H1 (cell line): ENCODE data around the gene PIK3R1. TPM values are rescaled to one million over a fixed set of nuclear protein-coding genes. Genes with fewer than 3 reads are reported as not detected.

Experiments used
- CTCF ChIA-PET: fragments of 300-600 bp; sonication (Branson Sonifier 250); formaldehyde crosslinking; loops from one replicate; lab custom pipeline; 2021; ENCODE audit not compliant: partially characterized antibody; lab: Charles Lee
- POLR2A ChIA-PET: fragments of 300-600 bp; sonication (Branson Sonifier 250); formaldehyde crosslinking; loops from one replicate; lab custom pipeline; 2021; ENCODE audit warnings: inconsistent platforms; ENCODE audit not compliant: partially characterized antibody; lab: Charles Lee
- DNase-seq, 2 experiments: peaks; one replicate each; pipeline versions ENCODE4 v3.0.0 to v3.0.0-alpha.2; 2010 to 2022; ENCODE audit warnings: low spot score in 2 of 2, low read depth in 1 of 2, mixed read lengths in 1 of 2
- FAIRE-seq: peaks from 2 replicates; lab custom pipeline; 2011; peaks lifted over from hg19 to GRCh38; lab: Jason Lieb, UNC
- H2AFZ ChIP-seq: 2 replicates; pipeline ENCODE4 v1.8.1; 2012; ENCODE audit warnings: low read length, inconsistent platforms
- H2AK5ac ChIP-seq: 2 replicates; pipeline ENCODE4 v1.6.1; 2013; ENCODE audit warnings: low read depth, low read length
- H2BK120ac ChIP-seq: replicated peaks from 2 replicates; pipeline ENCODE3; 2013; ENCODE audit warnings: low read depth, low read length, inconsistent platforms
- H2BK12ac ChIP-seq: 2 replicates; pipeline ENCODE4 v1.6.1; 2013; ENCODE audit warnings: low read depth, low read length
- H2BK15ac ChIP-seq: 2 replicates; pipeline ENCODE4 v1.6.1; 2013; ENCODE audit warnings: low read length
- H2BK20ac ChIP-seq: 2 replicates; pipeline ENCODE4 v1.6.1; 2013; ENCODE audit warnings: low read length
- H2BK5ac ChIP-seq: 2 replicates; pipeline ENCODE4 v1.6.1; 2013; ENCODE audit warnings: low read depth, low read length
- H3K14ac ChIP-seq: 2 replicates; pipeline ENCODE4 v1.6.1; 2013; ENCODE audit warnings: inconsistent platforms; ENCODE audit not compliant: insufficient read length
- H3K18ac ChIP-seq: 2 replicates; pipeline ENCODE4 v1.6.1; 2013; ENCODE audit warnings: low read length; ENCODE audit errors: extremely low read depth
- H3K23ac ChIP-seq: 2 replicates; pipeline ENCODE4 v1.6.1; 2013; ENCODE audit warnings: inconsistent platforms; ENCODE audit not compliant: insufficient read length
- H3K23me2 ChIP-seq: 2 replicates; pipeline ENCODE4 v1.6.1; 2013; ENCODE audit warnings: low read depth, low read length
- H3K27ac ChIP-seq: 2 replicates; pipeline ENCODE4 v1.6.1; 2011; ENCODE audit warnings: low read depth, low read length, inconsistent platforms
- H3K27me3 ChIP-seq, 4 experiments: replicated peaks in 1 of 4; 1 replicate in 1 of 4; 2 replicates in 3 of 4; pipeline versions ENCODE4 v1.6.1 to v1.8.1; 2011 to 2013; ENCODE audit warnings: low read length in 3 of 4, mild to moderate bottlenecking in 3 of 4, inconsistent platforms in 2 of 4, mixed read lengths in 2 of 4, moderate library complexity in 1 of 4; ENCODE audit not compliant: control insufficient read depth in 3 of 4, insufficient read depth in 3 of 4; ENCODE audit errors: extremely low read depth in 1 of 4
- H3K36me3 ChIP-seq, 4 experiments: 2 replicates each; pipeline versions ENCODE4 v1.6.1 to v1.8.1; 2011 to 2013; ENCODE audit warnings: mild to moderate bottlenecking in 4 of 4, low read length in 3 of 4, moderate library complexity in 2 of 4, control low read depth in 1 of 4, inconsistent platforms in 1 of 4; ENCODE audit not compliant: insufficient read depth in 4 of 4, control insufficient read depth in 2 of 4
- H3K4ac ChIP-seq: replicated peaks from 2 replicates; pipeline ENCODE3; 2013; ENCODE audit warnings: low read length, low read depth, mixed read lengths, inconsistent platforms; ENCODE audit not compliant: insufficient read length
- H3K4me1 ChIP-seq, 4 experiments: replicated peaks in 1 of 4; 1 replicate in 1 of 4; 2 replicates in 3 of 4; pipeline versions ENCODE4 v1.6.1 to v1.8.1; 2011 to 2013; ENCODE audit warnings: low read length in 3 of 4, inconsistent platforms in 2 of 4, mixed read lengths in 1 of 4; ENCODE audit not compliant: insufficient read depth in 4 of 4, control insufficient read depth in 3 of 4
- H3K4me2 ChIP-seq, 2 experiments: 2 replicates each; pipeline versions ENCODE4 v1.6.1 to v1.8.1; 2011 to 2013; ENCODE audit warnings: low read depth in 2 of 2, low read length in 2 of 2, control low read depth in 1 of 2, inconsistent platforms in 1 of 2, mild to moderate bottlenecking in 1 of 2; ENCODE audit not compliant: insufficient read depth in 1 of 2
- H3K4me3 ChIP-seq, 4 experiments: fragments of 200-600, 300-600 bp in 1 of 4; sonication (generic), shearing (Covaris generic), sonication (Bioruptor Twin) in 1 of 4; 2 replicates each; pipeline versions ENCODE4 v1.5.1 to v1.8.1; 2011 to 2016; ENCODE audit warnings: low read length in 4 of 4, low read depth in 3 of 4, control low read depth in 2 of 4, inconsistent platforms in 2 of 4, mild to moderate bottlenecking in 2 of 4, mixed read lengths in 1 of 4, moderate library complexity in 1 of 4; ENCODE audit not compliant: insufficient read depth in 2 of 4; ENCODE audit errors: extremely low read depth in 1 of 4
- H3K56ac ChIP-seq: replicated peaks from 2 replicates; pipeline ENCODE3; 2013; ENCODE audit warnings: low read depth, mild to moderate bottlenecking, mixed read lengths, low read length, inconsistent platforms; ENCODE audit not compliant: insufficient read length
- H3K79me1 ChIP-seq: 2 replicates; pipeline ENCODE4 v1.6.1; 2013; ENCODE audit warnings: low read depth, low read length, control low read depth
- H3K79me2 ChIP-seq, 2 experiments: 2 replicates each; pipeline versions ENCODE4 v1.6.1 to v1.8.1; 2012 to 2013; ENCODE audit warnings: low read length in 2 of 2, mild to moderate bottlenecking in 2 of 2, inconsistent platforms in 1 of 2; ENCODE audit not compliant: insufficient read depth in 2 of 2, control insufficient read depth in 1 of 2
- H3K9ac ChIP-seq, 4 experiments: replicated peaks in 1 of 4; 1 replicate in 1 of 4; 2 replicates in 3 of 4; pipeline versions ENCODE4 v1.6.1 to v1.8.1; 2011 to 2013; ENCODE audit warnings: low read depth in 3 of 4, low read length in 3 of 4, control low read depth in 2 of 4, mild to moderate bottlenecking in 2 of 4, moderate library complexity in 2 of 4, inconsistent platforms in 1 of 4; ENCODE audit errors: extremely low read depth in 1 of 4
- H3K9me3 ChIP-seq, 2 experiments: 2 replicates each; pipeline versions ENCODE4 v1.6.1 to v1.8.1; 2012 to 2013; ENCODE audit warnings: mild to moderate bottlenecking in 2 of 2, moderate library complexity in 2 of 2, control low read depth in 1 of 2, inconsistent platforms in 1 of 2, low read depth in 1 of 2, low read length in 1 of 2, mixed read lengths in 1 of 2; ENCODE audit not compliant: insufficient read depth in 2 of 2
- H4K20me1 ChIP-seq, 2 experiments: replicated peaks in 1 of 2; 2 replicates each; pipeline versions ENCODE3 to v1.8.1; 2011 to 2013; ENCODE audit warnings: inconsistent platforms in 2 of 2, low read length in 2 of 2, mild to moderate bottlenecking in 1 of 2; ENCODE audit not compliant: insufficient read depth in 2 of 2, control insufficient read depth in 1 of 2
- H4K5ac ChIP-seq: 2 replicates; pipeline ENCODE4 v1.6.1; 2013; ENCODE audit warnings: low read length, low read depth, mixed read lengths, inconsistent platforms; ENCODE audit not compliant: insufficient read length
- H4K8ac ChIP-seq: 2 replicates; pipeline ENCODE4 v1.8.0; 2013; ENCODE audit warnings: mild to moderate bottlenecking, moderate library complexity, low read length, inconsistent platforms; ENCODE audit not compliant: insufficient read depth; ENCODE audit errors: extremely low read depth
- H4K91ac ChIP-seq: replicated peaks from 2 replicates; pipeline ENCODE3; 2013; ENCODE audit warnings: low read length, mixed read lengths, inconsistent platforms; ENCODE audit not compliant: insufficient read length
- E2F6 ChIP-seq: IDR thresholded peaks from 2 replicates; pipeline ENCODE4 v1.6.1; 2012; ENCODE audit warnings: inconsistent platforms
- HDAC2 ChIP-seq, 2 experiments: fragments of 300-600 bp in 1 of 2; sonication (generic) in 1 of 2; IDR thresholded peaks; 2 replicates each; pipeline ENCODE4 v1.6.1; 2011 to 2012; ENCODE audit warnings: low read depth in 2 of 2, low read length in 2 of 2, mild to moderate bottlenecking in 2 of 2, moderate library complexity in 2 of 2, borderline replicate concordance in 1 of 2, inconsistent platforms in 1 of 2
- KDM5A ChIP-seq: fragments of 200-600 bp; IDR thresholded peaks from 2 replicates; pipeline ENCODE4 v1.7.1; 2012; ENCODE audit warnings: mild to moderate bottlenecking, low read length, inconsistent platforms, mixed read lengths
- TCF12 ChIP-seq: IDR thresholded peaks from 2 replicates; pipeline ENCODE4 v1.6.1; 2011; ENCODE audit warnings: low read depth, mild to moderate bottlenecking, low read length
- WGBS, 2 experiments: shearing (Covaris generic) in 1 of 2; methylation state at CpG; one replicate each; pipeline versions ENCODE4 v1.1.6 to v1.1.7; 2013 to 2015; ENCODE audit warnings: low lambda C conversion rate in 2 of 2, mixed read lengths in 2 of 2, inconsistent platforms in 1 of 2, low coverage in 1 of 2, missing lambda C conversion rate in 1 of 2; ENCODE audit not compliant: insufficient replicate concordance in 2 of 2, insufficient coverage in 1 of 2, insufficient read length in 1 of 2; ENCODE audit errors: extremely low coverage in 1 of 2, missing lambda C conversion rate in 1 of 2; 5-methylcytosine and 5-hydroxymethylcytosine counted together
- polyA plus RNA-seq, 7 experiments: library from polyadenylated mRNA; depleted of rRNA in 3 of 7; stranded (reverse) in 5 of 7; unstranded in 2 of 7; fragments of >200 nt in 5 of 7; fragments of 200-250 nt in 2 of 7; gene quantifications; 1 replicate in 5 of 7; 2 replicates in 1 of 7; 4 replicates in 1 of 7; pipeline versions ENCODE4 v1.2.1 to v1.2.3, GENCODE V29; 2011 to 2013; ENCODE audit warnings: missing spikeins in 2 of 7, mixed read lengths in 2 of 7
- total RNA-seq: library from RNA; stranded (reverse); fragmentation: NEBNext Ultra II Directional; extraction: Animal tissue kit (Norgen Biotek cat#: 25700); gene quantifications from 2 replicates; pipeline ENCODE4 v1.2.1, GENCODE V29; 2021

PIK3R1 gene
- total and polyA plus RNA-seq, 2 of the 8 experiments (the other 6 are each of a cell fraction or from before 2014, with no cell fraction given) = 2.3 to 13.7 TPM

GRCh38 chr5:68222310-68222709, 6.8 kb downstream of the PIK3R1 start:
- TF ChIP-seq KDM5A = no peak
- no peak for TF ChIP-seq E2F6
- TF ChIP-seq HDAC2 (IDR thresholded peaks at IDR 0.05; ENCODE audit: borderline replicate concordance in 1 of 2, low read depth in 2 of 2, low read length in 2 of 2) = no peak
- no peak for TF ChIP-seq TCF12
- peaks cover 0 to 7% (median 0%) of the 10 kb centered on the region in 4 experiments; a peak in 1 of 8 replicates for H3K36me3 ChIP-seq
- H2BK120ac ChIP-seq = no peak overlapping the region
- no peaks in the 10 kb centered on the region; a peak in 1 of 4 replicates for H3K9me3 ChIP-seq
- H3K4me2 ChIP-seq = no peak overlapping the region
- H3K4me3 ChIP-seq = no peak overlapping the region
- H3K27me3 ChIP-seq = peaks cover 0 to 6% (median 4%) of the 10 kb centered on the region in 4 experiments; a peak in 4 of 7 replicates
- H3K14ac ChIP-seq = no peak overlapping the region
- H2BK20ac ChIP-seq = no peak overlapping the region
- DNase-seq (no peak), FAIRE-seq (no peak)
- H2AFZ ChIP-seq = no peak overlapping the region
- no peak overlapping the region for H3K9ac ChIP-seq
- H3K27ac ChIP-seq = no peak overlapping the region
- WGBS, 2 experiments = 96% methylated on average over 3 of the region's 3 CpGs; no CpG with 5 or more reads in 1 of the 2 experiments
- no peak overlapping the region for H2AK5ac ChIP-seq
- H3K56ac ChIP-seq = no peak overlapping the region
- H2BK12ac ChIP-seq = no peak overlapping the region
- H2BK5ac ChIP-seq = no peak overlapping the region
- no peak overlapping the region for H4K8ac ChIP-seq
- H3K79me1 ChIP-seq = peaks cover 5% of the 10 kb centered on the region; the same call in 1 of the 2 replicates
- ChIA-PET POLR2A (no interaction called here), CTCF (interaction anchor here (0.6 to 1.5 kb wide), 3 partner anchors 24 to 745 kb away, joined by 3 to 5 read pairs (median 4); no protein-coding TSS in a partner anchor)
- H4K5ac ChIP-seq = no peak overlapping the region
- no peak overlapping the region for H2BK15ac ChIP-seq
- no peaks in the 10 kb centered on the region for H3K23me2 ChIP-seq
- H3K79me2 ChIP-seq = peaks cover 0 to 24% of the 10 kb centered on the region in 2 experiments; a peak in 2 of 4 replicates
- H3K4ac ChIP-seq = no peak overlapping the region
- H3K18ac ChIP-seq = no peak overlapping the region
- peaks cover 0 to 1% (median 0%) of the 10 kb centered on the region in 4 experiments; a peak in 1 of 7 replicates for H3K4me1 ChIP-seq
- H4K91ac ChIP-seq = no peak overlapping the region
- no peak overlapping the region for H3K23ac ChIP-seq
- H4K20me1 ChIP-seq = peaks cover 0 to 2% of the 10 kb centered on the region in 2 experiments
